ENCODE data around the gene CSTF1.

Gene CSTF1

GRCh38 chr20:56420940-56421688 lies 28.7 kb downstream of the CSTF1 start:
- TF ChIP-seq CREB1 (IDR thresholded peaks at IDR 0.05; ENCODE audit: low read depth): no peak
- TF ChIP-seq REST (IDR thresholded peaks at IDR 0.05; ENCODE audit: low read depth): no peak
- TF ChIP-seq USF1 (IDR thresholded peaks at IDR 0.05): no peak
- TF ChIP-seq CEBPB (IDR thresholded peaks at IDR 0.05): no peak
- no peak for TF ChIP-seq MAX (IDR thresholded peaks at IDR 0.05)
- no peak for TF ChIP-seq ZBTB7A (IDR thresholded peaks at IDR 0.05; ENCODE audit: low read depth)
- no peak for TF ChIP-seq YY1 (IDR thresholded peaks at IDR 0.05; ENCODE audit: low read depth)
- no peak for TF ChIP-seq TAF1 (IDR thresholded peaks at IDR 0.05; ENCODE audit: low read depth)
- TF ChIP-seq TEAD4 (IDR thresholded peaks at IDR 0.05): no peak
- no peak for TF ChIP-seq RAD21 (IDR thresholded peaks at IDR 0.05; ENCODE audit: low read depth)
- no peak for TF ChIP-seq EGR1 (IDR thresholded peaks at IDR 0.05)
- TF ChIP-seq EP300 (IDR thresholded peaks at IDR 0.05; ENCODE audit: borderline replicate concordance): no peak
- TF ChIP-seq NFIC (IDR thresholded peaks at IDR 0.05): no peak
- no peak for TF ChIP-seq FOXM1 (IDR thresholded peaks at IDR 0.05; ENCODE audit: borderline replicate concordance, low read depth)
- TF ChIP-seq TCF12 (IDR thresholded peaks at IDR 0.05; ENCODE audit: low read depth): no peak

- TF ChIP-seq RAD21 (IDR thresholded peaks at IDR 0.05; ENCODE audit: low read depth): no peak
- TF ChIP-seq ZBTB7A (IDR thresholded peaks at IDR 0.05; ENCODE audit: low read depth): no peak
- TF ChIP-seq YY1 (IDR thresholded peaks at IDR 0.05; ENCODE audit: low read depth): no peak
- TF ChIP-seq USF1 (IDR thresholded peaks at IDR 0.05): no peak
Observed at GRCh38 chr20:56422076-56422823, 29.8 kb downstream of the CSTF1 start.

- TF ChIP-seq TEAD4 (IDR thresholded peaks at IDR 0.05) (no peak), NFIC (IDR thresholded peaks at IDR 0.05) (no peak), CEBPB (IDR thresholded peaks at IDR 0.05) (no peak), YY1 (IDR thresholded peaks at IDR 0.05; ENCODE audit: low read depth) (no peak), CREB1 (IDR thresholded peaks at IDR 0.05; ENCODE audit: low read depth) (no peak), USF1 (IDR thresholded peaks at IDR 0.05) (no peak), FOXM1 (IDR thresholded peaks at IDR 0.05; ENCODE audit: borderline replicate concordance, low read depth) (no peak), REST (IDR thresholded peaks at IDR 0.05; ENCODE audit: low read depth) (no peak), TAF1 (IDR thresholded peaks at IDR 0.05; ENCODE audit: low read depth) (no peak), EP300 (IDR thresholded peaks at IDR 0.05; ENCODE audit: borderline replicate concordance) (no peak), MAX (IDR thresholded peaks at IDR 0.05) (no peak), RAD21 (IDR thresholded peaks at IDR 0.05; ENCODE audit: low read depth) (no peak), TCF12 (IDR thresholded peaks at IDR 0.05; ENCODE audit: low read depth) (no peak)
Observed at GRCh38 chr20:56422824-56423189, 30.4 kb downstream of the CSTF1 start.

GRCh38 chr20:56423211-56423610 lies 30.8 kb downstream of the CSTF1 start:
- TF ChIP-seq CEBPB (IDR thresholded peaks at IDR 0.05) (no peak), EP300 (IDR thresholded peaks at IDR 0.05; ENCODE audit: borderline replicate concordance) (no peak), EGR1 (IDR thresholded peaks at IDR 0.05) (no peak), TAF1 (IDR thresholded peaks at IDR 0.05; ENCODE audit: low read depth) (no peak)

- TF ChIP-seq RAD21 (IDR thresholded peaks at IDR 0.05; ENCODE audit: low read depth) (no peak), MAX (IDR thresholded peaks at IDR 0.05) (no peak), NFIC (IDR thresholded peaks at IDR 0.05) (no peak), TEAD4 (IDR thresholded peaks at IDR 0.05) (no peak), YY1 (IDR thresholded peaks at IDR 0.05; ENCODE audit: low read depth) (no peak), ZBTB7A (IDR thresholded peaks at IDR 0.05; ENCODE audit: low read depth) (no peak), REST (IDR thresholded peaks at IDR 0.05; ENCODE audit: low read depth) (no peak), TAF1 (IDR thresholded peaks at IDR 0.05; ENCODE audit: low read depth) (no peak), FOXM1 (IDR thresholded peaks at IDR 0.05; ENCODE audit: borderline replicate concordance, low read depth) (no peak), CREB1 (IDR thresholded peaks at IDR 0.05; ENCODE audit: low read depth) (no peak), TCF12 (IDR thresholded peaks at IDR 0.05; ENCODE audit: low read depth) (no peak), USF1 (IDR thresholded peaks at IDR 0.05) (no peak), EP300 (IDR thresholded peaks at IDR 0.05; ENCODE audit: borderline replicate concordance) (no peak), CEBPB (IDR thresholded peaks at IDR 0.05) (no peak), EGR1 (IDR thresholded peaks at IDR 0.05) (no peak)
Observed at GRCh38 chr20:56423886-56424285, 31.4 kb downstream of the CSTF1 start.
